ENCODE data around the gene SHOC1.
"Not testable (repeated sequence)": the region's sequence is repeated elsewhere in the genome, so short reads cannot be mapped to it uniquely, and the experiment has no call there.

SHOC1 gene

DNA sequence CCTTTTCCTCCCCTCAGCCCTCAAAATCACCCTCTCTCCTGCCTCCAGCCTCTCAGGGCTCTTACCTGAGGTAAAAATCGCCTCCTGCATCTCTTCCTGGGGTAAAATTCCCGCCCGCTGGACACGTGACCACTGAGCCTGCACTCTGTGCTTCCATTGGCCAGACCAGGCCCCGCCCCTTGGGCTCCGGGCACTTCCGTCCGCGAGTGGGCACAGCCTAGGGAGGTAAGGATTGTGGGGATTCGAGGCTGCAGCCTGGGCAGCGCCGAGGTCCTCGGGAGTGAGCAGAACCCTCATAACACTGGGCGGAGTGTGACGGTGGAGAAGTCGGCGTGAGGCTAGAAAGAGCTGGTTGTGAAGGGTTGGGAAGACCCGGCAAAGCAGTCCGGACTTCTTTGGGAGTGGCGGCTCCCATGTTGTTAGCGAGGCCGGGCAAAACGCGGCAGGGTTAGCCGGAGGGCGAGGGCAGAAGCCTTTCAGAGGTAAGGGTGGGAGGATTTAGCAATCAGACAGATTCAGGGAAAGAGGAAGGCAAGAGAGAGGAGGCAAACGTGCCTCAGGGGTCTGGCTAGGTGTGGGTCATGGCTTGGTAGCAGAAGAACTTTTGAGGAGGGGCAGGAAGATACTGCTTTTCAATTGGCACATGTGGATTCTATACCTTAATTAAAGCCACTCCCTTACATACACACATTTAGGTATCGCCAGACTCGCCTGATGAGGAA, at the start of gene SHOC1:
SHOC1 (minus strand) TSS at position 103 of the 722 bp plus-strand sequence. CDS start 3,519 bp downstream, outside the sequence.
- no peak for DNase-seq

GRCh38 chr9:111843971-111844370, 49.2 kb upstream of the SHOC1 start:
- DNase-seq, result no peak

- DNase-seq, result no peak
These were observed 47.6 kb upstream of the SHOC1 start for GRCh38 chr9:111842313-111842712.

DNA sequence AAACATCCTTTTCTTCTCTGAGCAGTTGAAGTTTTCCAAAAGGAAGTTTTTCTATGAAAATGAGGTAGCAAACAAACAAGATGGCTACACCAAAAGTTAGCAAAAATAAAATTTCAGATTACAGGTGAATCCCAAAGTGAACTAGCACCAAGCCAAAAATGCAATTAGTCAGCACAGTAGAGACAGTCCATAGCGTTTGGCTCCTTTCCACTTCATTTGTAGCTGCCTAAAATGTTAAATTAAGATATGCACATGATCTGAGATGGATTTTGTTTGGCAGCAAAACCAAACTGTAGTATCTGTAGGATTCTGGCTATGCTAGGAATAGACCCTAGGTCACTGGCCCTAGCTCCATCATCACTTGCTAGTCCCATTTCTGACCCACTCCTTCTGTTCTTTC, 45.7 kb upstream of the SHOC1 start:
- no peak for DNase-seq

DNA sequence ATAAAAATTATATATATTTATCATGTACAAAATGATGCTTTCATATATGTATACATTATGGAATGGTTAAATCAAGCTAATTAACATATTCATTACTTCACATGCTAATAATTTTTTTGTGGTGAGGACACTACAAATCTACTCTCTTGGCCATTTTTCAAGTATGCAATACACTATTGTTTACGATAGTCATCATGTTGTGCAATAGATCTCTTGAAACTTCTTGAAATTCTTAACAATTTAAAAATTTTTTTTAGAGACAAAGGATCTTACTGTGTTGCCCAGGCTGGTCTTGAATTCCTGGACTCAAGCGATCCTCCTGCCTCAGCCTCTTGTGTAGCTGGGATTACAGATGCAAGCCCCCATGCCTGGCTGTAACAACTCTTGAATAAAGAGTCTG, 45.2 kb upstream of the SHOC1 start:
- no peak for DNase-seq

GRCh38 chr9:111839387-111839786, 44.6 kb upstream of the SHOC1 start:
- DNase-seq, result no peak

GRCh38 chr9:111838439-111838838, 43.7 kb upstream of the SHOC1 start:
- DNase-seq, result no peak

DNA sequence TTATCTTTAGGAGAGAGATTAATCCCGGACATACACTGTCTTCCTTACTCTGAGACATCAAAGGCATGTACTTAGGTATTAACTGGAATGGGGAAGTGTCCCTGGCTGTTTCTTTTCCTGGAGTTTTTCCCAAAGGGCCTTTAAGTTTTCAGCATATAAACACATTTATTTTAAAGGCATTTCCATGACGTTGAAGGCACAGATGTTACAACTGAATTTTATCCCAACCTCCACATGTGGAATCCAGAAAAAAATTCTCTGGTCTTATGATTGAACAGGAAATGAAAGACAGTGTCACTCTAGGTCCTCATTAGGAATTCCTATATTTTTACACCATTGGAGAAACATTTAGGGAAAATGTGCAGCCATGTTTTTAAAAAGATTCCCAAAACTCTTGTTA, 41.6 kb upstream of the SHOC1 start:
- DNase-seq, result no peak

- no peak for DNase-seq
These were observed 39.2 kb upstream of the SHOC1 start for GRCh38 chr9:111833941-111834340.

- no peak for DNase-seq
These were observed 37.7 kb upstream of the SHOC1 start for GRCh38 chr9:111832449-111832848.

GRCh38 chr9:111831371-111832108, 36.8 kb upstream of the SHOC1 start:
- DNase-seq, result no peak

DNA sequence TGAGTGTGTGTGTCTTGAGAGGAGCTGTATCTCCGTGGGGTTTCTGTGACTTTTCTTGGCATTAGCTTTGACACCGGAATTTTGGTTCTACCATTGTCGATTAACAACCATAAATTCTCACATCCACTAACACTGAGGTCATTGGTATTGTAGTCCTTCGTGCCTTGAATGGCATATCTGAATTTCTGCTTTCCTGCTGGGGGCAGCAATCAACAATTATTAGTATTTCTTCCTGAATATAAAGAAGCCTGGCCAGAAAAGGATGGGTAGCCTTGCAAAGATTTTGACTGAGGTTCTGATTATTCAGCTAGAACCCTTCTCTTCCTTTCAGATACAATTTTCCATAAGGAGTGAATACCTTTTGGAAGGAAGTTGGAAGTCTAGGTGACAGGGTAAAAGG, 33.5 kb upstream of the SHOC1 start:
- peak; percentile 2 to 41 for DNase-seq

GRCh38 chr9:111825468-111826145, 30.9 kb upstream of the SHOC1 start:
- no peak for DNase-seq

- no peak for DNase-seq
These were observed 26.3 kb upstream of the SHOC1 start for GRCh38 chr9:111821006-111821528.

DNA sequence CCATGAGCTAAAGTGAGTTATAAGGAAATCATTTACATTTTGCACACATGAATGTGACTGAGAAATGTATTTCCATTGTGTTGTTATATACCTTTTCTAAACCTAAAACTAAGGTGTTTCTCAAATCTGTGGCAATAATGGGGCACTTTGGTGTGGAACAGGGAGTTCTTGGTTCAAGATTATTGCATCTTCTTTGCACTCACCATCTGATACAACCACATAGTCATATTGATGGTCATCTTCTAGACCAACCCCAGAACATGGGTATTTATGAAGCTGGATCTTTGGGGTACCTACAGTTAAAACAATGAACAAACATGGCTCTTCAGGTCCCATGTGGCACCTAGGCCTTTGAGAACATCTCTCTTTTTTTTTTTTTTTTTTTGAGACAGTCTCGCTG, 24.6 kb upstream of the SHOC1 start:
- DNase-seq, result no peak

- no peak for DNase-seq
These were observed 20.7 kb upstream of the SHOC1 start for GRCh38 chr9:111815285-111816070.

GRCh38 chr9:111812337-111812736, 17.6 kb upstream of the SHOC1 start:
- no peak for DNase-seq

GRCh38 chr9:111810908-111811307, 16.2 kb upstream of the SHOC1 start:
- DNase-seq, result no peak

DNA sequence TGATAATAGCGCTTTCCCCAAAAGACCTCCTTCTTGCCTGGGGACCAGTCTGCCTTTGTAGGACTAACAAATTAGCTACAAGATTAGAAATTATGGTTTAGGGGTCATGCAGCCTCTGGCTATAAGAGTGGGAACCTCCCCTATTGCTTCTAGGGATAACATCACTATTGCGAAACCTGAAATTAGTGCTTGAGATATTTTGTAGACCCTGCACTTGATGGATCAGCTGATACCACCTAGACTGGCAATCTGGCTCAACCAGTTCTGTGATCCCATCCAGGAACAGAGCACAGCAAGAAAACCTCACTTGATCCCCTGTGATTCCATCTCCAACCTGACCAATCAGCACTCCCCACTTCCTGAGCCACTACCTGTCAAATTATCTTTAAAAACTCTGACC, 15.7 kb upstream of the SHOC1 start:
- DNase-seq, result not testable (repeated sequence)

DNA sequence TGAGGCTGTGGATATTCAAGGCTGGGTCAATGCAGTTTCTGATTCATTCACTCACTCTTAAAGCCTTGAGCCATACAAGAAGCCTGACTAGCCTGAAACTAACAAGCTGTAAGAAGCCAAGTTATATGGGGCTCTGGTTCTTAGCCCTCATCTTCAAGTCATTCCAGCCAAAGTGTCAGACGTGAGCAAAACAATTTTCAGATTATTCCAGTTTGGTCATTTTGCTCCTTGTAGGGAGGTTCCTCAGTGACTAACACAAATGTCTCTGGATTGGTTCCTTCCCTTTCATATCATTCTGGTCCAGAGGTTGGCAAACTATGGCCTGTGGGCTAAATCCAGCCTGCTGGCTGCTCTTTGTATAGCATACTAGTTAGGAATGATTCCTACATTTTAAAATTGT, 12.5 kb upstream of the SHOC1 start:
- no peak for DNase-seq

DNA sequence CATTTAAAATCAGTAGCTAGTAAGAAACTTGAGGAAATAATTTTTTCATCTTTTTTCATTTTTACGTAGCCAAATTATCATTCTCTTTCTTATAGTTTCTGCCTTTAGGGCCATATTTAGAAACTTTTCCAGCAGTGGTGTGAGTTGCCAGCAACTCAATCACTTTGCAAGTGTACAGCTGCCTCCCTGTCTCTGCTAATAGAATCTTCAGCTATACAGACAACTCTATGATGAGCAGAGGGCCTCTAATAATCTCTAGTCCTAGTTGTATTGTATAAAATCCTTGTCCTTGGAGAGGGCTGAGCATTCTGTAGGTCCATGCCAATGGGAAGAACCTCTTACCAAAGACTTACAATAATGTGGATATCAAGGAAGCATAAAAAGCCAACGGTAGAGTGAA, 11.5 kb upstream of the SHOC1 start:
- no peak for DNase-seq

GRCh38 chr9:111805830-111806241, 11.1 kb upstream of the SHOC1 start:
- DNase-seq, result no peak

GRCh38 chr9:111805262-111805661, 10.5 kb upstream of the SHOC1 start:
- DNase-seq, result no peak

All from CD4-positive, alpha-beta T cell treated with Interleukin-1 beta for 1 hour (primary cell).